GM12878 (cell line): ENCODE data around the gene SNRPA1.

ENCODE experiments used
- CBX3 ChIP-seq: fragments of 200-600 bp; sonication (generic); IDR thresholded peaks from 2 replicates; pipeline ENCODE4 v1.6.1; 2016; ENCODE audit warnings: low read depth, borderline replicate concordance
- EZH2 ChIP-seq: IDR thresholded peaks from 2 replicates; pipeline ENCODE4 v1.6.1; 2012; ENCODE audit warnings: low read depth, mild to moderate bottlenecking, control low read depth, inconsistent platforms, low read length, borderline replicate concordance; ENCODE audit not compliant: control insufficient read depth
- FOXK2 ChIP-seq: fragments of 450-650 bp; IDR thresholded peaks from 2 replicates; pipeline ENCODE4 v1.6.1; 2017; ENCODE audit warnings: mild to moderate bottlenecking, moderate library complexity
- GABPA ChIP-seq: IDR thresholded peaks from 2 replicates; pipeline ENCODE4 v1.6.1; 2014; ENCODE audit warnings: antibody characterized with exemption, low read depth, mild to moderate bottlenecking, inconsistent platforms
- HDGF ChIP-seq: fragments of 450-650 bp; IDR thresholded peaks from 2 replicates; pipeline ENCODE4 v1.6.1; 2016; ENCODE audit warnings: antibody characterized with exemption
- MEF2A ChIP-seq: IDR thresholded peaks from 2 replicates; pipeline ENCODE4 v1.6.1; 2011; ENCODE audit warnings: low read depth, mild to moderate bottlenecking, low read length, moderate library complexity; ENCODE audit not compliant: insufficient read depth
- NFYA ChIP-seq: IDR thresholded peaks from 2 replicates; pipeline ENCODE4 v1.6.1; 2011; ENCODE audit warnings: low read depth, mild to moderate bottlenecking, low read length, improper control_type of control experiment, borderline replicate concordance
- PAX5 ChIP-seq: IDR thresholded peaks from 2 replicates; pipeline ENCODE4 v1.6.1; 2011; ENCODE audit warnings: low read depth, low read length, borderline replicate concordance
- POLR2A ChIP-seq: IDR thresholded peaks from 2 replicates; pipeline ENCODE4 v1.6.1; 2011; ENCODE audit warnings: low read depth, mild to moderate bottlenecking, low read length
- POLR2AphosphoS5 ChIP-seq: IDR thresholded peaks from 2 replicates; pipeline ENCODE4 v1.6.1; 2011; ENCODE audit warnings: mild to moderate bottlenecking, low read length, inconsistent platforms
- RBBP5 ChIP-seq: fragments of 200-600 bp; sonication (generic); conservative IDR thresholded peaks from 2 replicates; pipeline ENCODE4 v1.6.1; 2016
- SP1 ChIP-seq: IDR thresholded peaks from one replicate; pipeline ENCODE4 v1.6.1; 2011; ENCODE audit warnings: low read depth, low read length
- SUZ12 ChIP-seq: fragments of 200-600 bp; sonication (generic); IDR thresholded peaks from one replicate; pipeline ENCODE4 v1.6.1; 2018; ENCODE audit warnings: antibody characterized with exemption, mild to moderate bottlenecking; ENCODE audit not compliant: unreplicated experiment
- TF ChIP-seq, protein P1 (sequence below): IDR thresholded peaks from 2 replicates; pipeline ENCODE4 v1.6.1; 2011; ENCODE audit warnings: mild to moderate bottlenecking, low read depth, low read length, moderate library complexity; ENCODE audit not compliant: insufficient replicate concordance

DNA sequence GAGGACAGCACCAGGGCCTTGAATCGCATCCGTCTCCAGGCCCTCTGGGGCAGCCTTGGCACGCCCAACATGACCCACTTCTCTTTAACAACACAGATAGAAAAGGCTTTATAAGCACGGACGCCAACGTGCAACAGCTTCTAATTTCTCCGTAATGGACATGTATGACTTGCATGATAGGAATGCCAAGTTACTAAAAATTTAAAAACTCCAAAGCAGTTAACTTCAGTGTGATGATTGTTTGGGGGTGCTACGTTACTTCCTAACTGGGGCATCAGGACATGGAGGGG lies 30.9 kb upstream of the SNRPA1 start:
- TF ChIP-seq POLR2AphosphoS5 (no peak), FOXK2 (no peak), CBX3 (no peak), POLR2A (no peak), HDGF (no peak), MEF2A (no peak), RBBP5 (no peak), SUZ12 (no peak), EZH2 (no peak), NFYA (no peak), PAX5 (no peak), GABPA (no peak), SP1 (no peak)
- TF ChIP-seq, protein P1, sequence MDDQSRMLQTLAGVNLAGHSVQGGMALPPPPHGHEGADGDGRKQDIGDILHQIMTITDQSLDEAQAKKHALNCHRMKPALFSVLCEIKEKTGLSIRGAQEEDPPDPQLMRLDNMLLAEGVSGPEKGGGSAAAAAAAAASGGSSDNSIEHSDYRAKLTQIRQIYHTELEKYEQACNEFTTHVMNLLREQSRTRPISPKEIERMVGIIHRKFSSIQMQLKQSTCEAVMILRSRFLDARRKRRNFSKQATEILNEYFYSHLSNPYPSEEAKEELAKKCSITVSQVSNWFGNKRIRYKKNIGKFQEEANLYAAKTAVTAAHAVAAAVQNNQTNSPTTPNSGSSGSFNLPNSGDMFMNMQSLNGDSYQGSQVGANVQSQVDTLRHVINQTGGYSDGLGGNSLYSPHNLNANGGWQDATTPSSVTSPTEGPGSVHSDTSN: no peak
